Inferior parietal cortex (tissue), 1 donor: Measurements from ENCODE around the gene XPNPEP2.

Source experiments
- DNase-seq: peaks from one replicate; pipeline ENCODE4 v3.0.0-alpha.2; 2016; ENCODE audit errors: extremely low spot score

Gene XPNPEP2

DNA sequence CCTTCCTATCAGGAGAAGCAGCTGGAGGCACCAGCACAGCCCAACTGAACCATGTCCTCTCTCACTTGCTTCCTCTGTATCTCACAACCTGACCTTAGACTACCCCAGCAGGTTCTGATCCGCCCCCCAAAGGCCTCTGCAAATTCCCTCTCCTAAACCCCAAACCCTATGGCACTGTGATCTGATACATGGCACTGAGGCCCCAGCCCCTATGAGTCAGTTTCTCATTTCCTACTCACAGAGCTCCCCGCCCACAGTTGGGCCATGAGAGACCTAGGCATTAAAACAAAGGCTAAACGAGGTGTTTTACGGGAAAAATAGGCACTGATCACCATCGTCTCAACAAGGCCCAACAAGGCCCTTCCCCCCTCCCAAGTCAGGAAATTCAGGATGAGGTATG, 60.1 kb downstream of the XPNPEP2 start:
- DNase-seq: no peak

DNA sequence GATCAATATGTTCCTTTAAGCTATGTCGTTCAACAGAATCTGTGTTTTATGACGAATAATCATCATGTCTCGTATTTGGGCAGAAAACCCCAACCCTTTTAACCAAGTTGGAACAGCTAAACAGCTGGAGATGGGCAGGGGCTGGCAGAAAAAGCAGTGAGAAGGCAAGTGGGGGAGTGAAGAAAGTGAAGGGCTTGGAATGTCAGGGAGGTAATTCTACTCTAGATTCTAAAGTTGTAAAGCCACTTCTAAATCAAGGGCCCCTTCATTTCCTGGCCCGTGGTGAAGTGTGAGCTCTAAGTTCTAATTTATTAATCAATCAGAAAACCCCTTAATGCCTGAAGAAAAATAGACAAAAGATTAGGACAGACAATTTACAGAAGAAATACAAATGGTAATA, 61.4 kb downstream of the XPNPEP2 start:
- no peak for DNase-seq

DNA sequence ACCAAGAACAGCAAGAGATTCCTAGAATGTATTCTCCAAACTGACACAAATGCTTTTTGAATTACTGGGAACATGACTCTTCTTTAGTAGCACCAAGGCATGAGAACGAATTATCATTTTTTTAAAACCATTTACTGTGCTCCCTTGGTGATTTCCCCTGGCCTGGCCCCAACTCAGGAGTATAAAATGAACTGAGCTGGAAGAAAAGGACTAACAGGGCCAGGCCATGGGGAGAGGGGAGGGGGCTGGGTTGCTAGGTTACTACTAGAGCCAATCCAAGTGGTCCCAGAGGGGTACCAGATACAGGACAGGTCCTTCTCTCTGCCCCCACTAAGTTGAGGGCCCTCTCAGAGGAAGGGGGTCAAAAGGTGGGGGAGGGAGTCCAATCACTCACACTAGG, 64.1 kb downstream of the XPNPEP2 start:
- no peak for DNase-seq

DNA sequence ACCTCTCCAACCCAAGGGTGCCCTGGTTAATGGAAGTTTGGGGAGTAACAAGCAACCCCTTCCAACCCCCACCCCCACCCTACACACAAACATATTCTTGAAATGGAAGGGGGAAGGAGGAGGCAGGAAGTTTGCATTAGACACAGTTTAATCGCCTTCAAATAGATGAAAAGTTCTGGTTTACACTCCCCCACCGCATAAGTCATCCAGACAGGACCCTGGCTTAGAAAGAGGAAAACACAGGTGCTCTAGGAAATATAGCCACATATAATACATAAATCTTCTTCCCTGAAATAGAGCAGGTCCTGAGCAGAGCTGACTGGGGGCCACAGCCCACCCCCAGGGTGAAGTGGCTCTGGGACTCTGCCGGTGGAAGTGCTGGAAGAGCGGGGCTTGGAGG, 66.0 kb downstream of the XPNPEP2 start:
- no peak for DNase-seq

DNA sequence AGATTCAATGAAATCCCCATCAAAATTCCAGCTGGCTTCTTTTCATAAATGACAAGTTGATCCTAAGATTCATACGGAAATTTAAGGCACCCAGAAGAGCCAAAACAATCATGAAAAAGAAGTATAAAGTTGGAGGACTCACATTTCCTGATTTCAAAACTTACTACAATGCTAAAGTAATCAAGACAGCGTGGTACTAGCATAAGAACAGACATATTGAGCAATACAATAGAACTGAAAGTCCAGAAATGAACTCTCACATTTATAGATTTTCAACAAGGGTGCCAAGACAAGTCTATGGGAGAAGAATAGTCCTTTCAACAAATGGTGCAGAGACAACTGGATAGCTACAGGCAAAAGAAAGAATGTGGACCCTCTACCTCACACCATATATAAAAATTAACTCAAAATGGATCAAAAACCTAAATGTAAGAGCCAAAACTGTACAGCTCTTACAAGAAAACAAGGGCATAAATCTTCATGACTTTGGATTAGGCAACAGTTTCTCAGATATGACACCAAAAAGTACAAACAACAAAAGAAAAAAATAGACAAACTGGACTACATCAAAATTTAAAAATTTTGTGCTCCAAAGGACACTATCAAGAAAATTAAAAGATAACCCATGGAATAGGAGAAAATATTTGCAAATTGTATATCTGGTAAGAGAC, 69.5 kb downstream of the XPNPEP2 start:
- no peak for DNase-seq

DNA sequence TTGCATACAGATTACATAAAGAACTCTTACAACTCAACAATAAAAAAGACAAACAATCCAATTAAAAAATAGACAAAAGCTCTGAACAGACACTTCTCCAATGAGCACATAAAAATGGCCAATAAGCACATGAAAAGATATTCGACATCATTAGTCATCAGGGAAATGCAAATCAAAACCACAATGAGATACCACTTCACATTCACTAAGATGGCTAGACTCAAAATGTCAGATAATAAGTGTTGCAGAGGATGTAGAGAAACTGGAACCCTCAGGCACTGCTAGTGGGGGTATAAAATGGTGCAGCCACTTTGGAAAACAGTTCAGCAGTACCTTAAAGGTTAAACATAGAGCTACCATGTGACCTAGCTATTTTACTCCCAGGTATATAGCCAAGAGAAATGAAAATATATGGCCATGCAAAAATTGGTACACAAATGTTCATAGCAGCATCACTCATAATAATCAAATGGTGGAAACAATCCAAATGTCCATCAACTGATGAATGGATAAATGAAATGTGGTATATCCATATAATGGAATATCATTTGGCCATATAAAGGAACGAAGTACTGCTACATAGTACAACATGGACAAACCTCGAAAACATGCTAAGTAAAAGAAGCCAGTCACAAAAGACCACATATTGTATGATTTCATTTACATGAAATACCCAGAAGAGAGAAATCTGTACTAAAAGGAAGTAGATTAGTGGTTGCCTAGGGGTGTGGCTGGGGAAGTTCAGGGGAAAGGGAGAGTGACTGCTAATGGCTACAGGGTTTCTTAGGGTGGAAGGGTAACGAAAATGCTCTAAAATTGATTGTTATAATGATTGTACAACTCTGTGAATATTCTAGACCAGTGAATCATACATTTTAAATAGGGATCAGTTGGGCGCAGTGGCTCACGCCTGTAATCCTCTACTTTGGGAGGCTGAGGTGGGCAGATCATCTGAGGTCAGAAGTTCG, 70.3 kb downstream of the XPNPEP2 start:
- no peak for DNase-seq

DNA sequence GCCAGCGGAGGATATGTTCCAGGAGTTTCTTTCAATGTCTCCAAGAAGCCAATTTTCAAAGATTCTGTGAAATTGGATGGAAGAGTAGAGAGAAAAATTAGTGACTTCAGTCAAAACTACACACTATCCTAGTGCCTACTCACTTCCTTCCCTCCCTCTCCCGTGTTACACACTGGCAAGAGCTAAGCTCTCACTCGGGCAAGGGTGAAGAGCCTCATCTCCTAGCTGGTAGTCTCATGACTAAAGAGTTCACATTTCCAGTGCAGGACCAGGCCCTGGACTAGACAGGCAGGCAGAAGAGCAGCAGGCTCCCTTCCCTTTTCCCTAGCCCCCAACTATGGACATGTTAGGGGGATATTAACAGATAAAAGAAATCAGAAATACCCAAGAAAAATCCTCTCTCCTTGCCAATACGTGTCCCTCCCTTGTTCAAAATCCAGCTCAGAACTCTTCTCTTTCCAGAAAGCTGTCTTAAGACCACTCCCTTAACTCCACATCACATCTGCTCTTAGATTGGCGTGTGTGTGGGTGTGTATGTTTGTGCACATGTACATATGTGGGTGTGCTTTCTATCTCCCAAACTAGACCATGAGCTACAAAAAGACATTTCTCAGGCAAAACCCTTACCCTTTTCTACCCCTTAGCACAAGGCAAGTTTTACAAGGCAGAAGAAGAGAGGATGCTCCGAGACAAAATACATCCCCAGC, 75.0 kb downstream of the XPNPEP2 start:
- no peak for DNase-seq

DNA sequence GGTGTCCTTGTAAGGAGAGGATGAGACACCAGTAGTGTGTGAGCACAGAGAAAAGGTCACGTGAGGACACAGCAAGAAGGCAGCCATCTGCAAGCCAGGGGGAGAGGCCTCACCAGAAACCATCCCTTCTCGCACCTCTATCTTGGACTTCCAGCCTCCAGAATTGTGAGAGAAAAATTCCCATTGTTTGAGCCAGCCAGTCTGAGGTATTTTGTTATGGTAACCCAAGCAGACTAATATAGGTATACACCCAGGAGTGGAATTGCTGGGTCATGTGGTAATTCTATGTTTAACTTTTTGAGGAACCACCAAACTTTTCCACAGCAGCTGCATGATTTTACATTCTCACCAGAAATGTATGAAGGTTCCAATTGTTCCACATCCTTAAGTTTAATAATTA, 79.3 kb downstream of the XPNPEP2 start:
- no peak for DNase-seq
